Esophagus (tissue), 2 donors: ENCODE data around the gene NUP43. TPM values are rescaled to one million over a fixed set of nuclear protein-coding genes. Genes with fewer than 3 reads are reported as not detected.

ENCODE experiments used
- H3K27ac ChIP-seq, 2 donors: one replicate each; pipeline ENCODE4 v1.5.1; 2013; ENCODE audit warnings: low read depth in 2 of 2, mild to moderate bottlenecking in 2 of 2, inconsistent platforms in 1 of 2, low read length in 1 of 2, moderate library complexity in 1 of 2
- H3K27me3 ChIP-seq, 2 donors: one replicate each; pipeline ENCODE4 v1.6.1; 2013; ENCODE audit warnings: low read length in 2 of 2, control low read depth in 1 of 2, mild to moderate bottlenecking in 1 of 2; ENCODE audit not compliant: insufficient read depth in 2 of 2, control insufficient read depth in 1 of 2
- H3K36me3 ChIP-seq, 2 donors: one replicate each; pipeline ENCODE4 v1.6.1; 2013; ENCODE audit warnings: low read length in 1 of 2; ENCODE audit not compliant: control insufficient read depth in 2 of 2, insufficient read depth in 2 of 2
- H3K4me1 ChIP-seq, 2 donors: one replicate each; pipeline ENCODE4 v1.6.1; 2013; ENCODE audit warnings: low read length in 1 of 2; ENCODE audit not compliant: control insufficient read depth in 2 of 2, insufficient read depth in 2 of 2
- H3K4me3 ChIP-seq, 2 donors: one replicate each; pipeline ENCODE4 v1.5.1; 2013; ENCODE audit warnings: low read length in 2 of 2, mild to moderate bottlenecking in 2 of 2, low read depth in 1 of 2, moderate library complexity in 1 of 2
- H3K9me3 ChIP-seq, 2 donors: one replicate each; pipeline ENCODE4 v1.6.1; 2013; ENCODE audit warnings: mild to moderate bottlenecking in 2 of 2, low read depth in 1 of 2, low read length in 1 of 2, moderate library complexity in 1 of 2; ENCODE audit not compliant: control insufficient read depth in 2 of 2, insufficient read depth in 1 of 2
- WGBS, 2 donors: extraction: QIAGEN DNeasy Blood & Tissue Kit; methylation state at CpG; one replicate each; pipeline ENCODE4 v1.1.7; 2013; 5-methylcytosine and 5-hydroxymethylcytosine counted together
- polyA plus RNA-seq, 2 donors: library from polyadenylated mRNA; stranded (reverse); fragments of 200-250 nt; gene quantifications; one replicate each; pipeline ENCODE4 v1.2.3, GENCODE V29; 2013
- donor health status: healthy with polysubstance abuse.
- donor health status: Bipolar disorder and iron deficiency.

NUP43 gene
- polyA plus RNA-seq, 2 donors: 5.7 to 9.4 TPM

DNA sequence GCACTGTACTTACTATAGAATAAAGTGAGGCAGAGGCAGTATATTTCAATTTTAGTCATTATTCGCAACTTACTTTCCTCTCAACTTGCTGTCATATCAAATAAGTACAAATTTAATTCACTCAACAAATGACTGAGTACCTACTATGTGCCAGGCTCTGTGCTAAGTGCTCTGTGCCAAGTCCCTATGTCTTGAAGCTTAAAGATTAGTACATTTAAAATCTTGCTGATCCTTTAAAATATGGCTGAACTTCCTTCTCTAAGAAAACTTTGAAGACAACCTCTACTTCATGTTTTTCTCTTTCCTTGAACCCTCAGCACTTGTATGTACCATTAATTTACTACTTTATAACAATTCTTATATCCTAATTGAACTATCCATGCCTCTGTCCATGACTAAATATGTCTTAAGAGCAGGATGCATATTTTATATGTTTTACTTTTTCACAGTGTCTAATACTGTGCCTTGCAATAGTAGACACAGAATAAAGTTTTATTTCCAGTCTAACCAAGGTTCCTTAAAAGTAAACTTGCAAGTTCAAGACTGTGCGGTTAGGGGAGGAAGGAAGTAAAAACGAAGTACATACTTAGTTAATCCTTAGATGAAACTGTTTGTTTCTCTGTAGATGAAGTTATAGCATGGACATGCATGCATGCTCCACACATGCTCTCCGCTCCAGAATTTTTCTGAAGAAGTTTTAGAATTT lies 18.4 kb downstream of the NUP43 start:
- no peaks in the 10 kb centered on the region for H3K27me3 ChIP-seq
- WGBS, 2 donors: 79 to 83% methylated on average over 4 of the region's 4 CpGs
- no peak overlapping the region for H3K4me3 ChIP-seq
- peaks cover 2 to 8% of the 10 kb centered on the region in 2 donors for H3K36me3 ChIP-seq
- H3K9me3 ChIP-seq: no peaks in the 10 kb centered on the region
- no peak overlapping the region for H3K27ac ChIP-seq
- H3K4me1 ChIP-seq: no peaks in the 10 kb centered on the region

DNA sequence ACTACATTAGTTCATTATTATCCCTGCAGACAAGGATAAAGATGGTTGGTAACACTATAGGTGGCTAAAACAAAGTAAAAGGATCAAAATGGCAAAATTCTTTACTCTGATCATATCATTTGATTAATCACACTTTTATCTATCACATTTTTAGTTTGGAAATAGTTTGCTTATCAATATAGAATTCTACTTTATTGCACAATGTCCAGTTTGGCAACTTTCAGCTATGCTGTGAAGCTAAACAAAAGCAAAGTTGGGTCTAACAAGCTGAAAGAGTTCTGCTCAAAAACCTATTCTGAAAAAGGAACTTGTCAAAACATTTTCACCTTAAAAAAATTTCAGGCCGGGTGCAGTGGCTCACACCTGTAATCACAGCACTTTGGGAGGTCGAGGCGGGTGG lies 20.5 kb downstream of the NUP43 start:
- no peaks in the 10 kb centered on the region for H3K4me1 ChIP-seq
- peaks cover 0 to 8% of the 10 kb centered on the region in 2 donors for H3K36me3 ChIP-seq
- H3K27ac ChIP-seq: no peak overlapping the region
- WGBS, 2 donors: 89 to 96% methylated on average over 3 of the region's 3 CpGs
- H3K4me3 ChIP-seq: no peak overlapping the region
- H3K27me3 ChIP-seq: no peaks in the 10 kb centered on the region
- no peaks in the 10 kb centered on the region for H3K9me3 ChIP-seq

- Histone ChIP-seq H3K4me1 (no peaks in the 10 kb centered on the region), H3K36me3 (peaks cover 0 to 2% of the 10 kb centered on the region in 2 donors), H3K27ac (no peak overlapping the region), H3K27me3 (no peaks in the 10 kb centered on the region), H3K9me3 (no peaks in the 10 kb centered on the region), H3K4me3 (no peak overlapping the region)
- 57 to 60% methylated on average over 10 of the region's 10 CpGs for WGBS, 2 donors
Measured at GRCh38 chr6:149723771-149724417, 22.4 kb downstream of the NUP43 start.

DNA sequence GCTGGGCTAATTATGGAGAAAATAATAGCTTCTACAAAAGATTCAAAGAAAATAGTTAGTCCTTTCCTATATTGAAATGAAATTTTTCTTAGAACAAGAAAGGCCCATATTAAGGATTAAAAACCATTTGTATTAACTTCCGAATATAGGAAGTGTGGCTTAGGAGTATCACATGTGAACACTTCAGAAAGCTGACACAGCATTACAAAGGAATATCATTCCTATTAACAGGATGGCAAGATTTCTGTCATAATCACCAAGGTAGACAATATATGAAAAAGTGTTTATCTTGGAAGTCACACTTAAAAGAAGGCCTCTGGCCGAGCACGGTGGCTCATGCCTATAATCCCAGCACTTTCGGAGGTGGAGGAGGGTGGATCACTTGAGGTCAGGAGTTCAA lies 23.1 kb downstream of the NUP43 start:
- Histone ChIP-seq H3K27ac (no peak overlapping the region), H3K27me3 (no peaks in the 10 kb centered on the region), H3K4me1 (no peaks in the 10 kb centered on the region), H3K9me3 (no peaks in the 10 kb centered on the region), H3K4me3 (no peak overlapping the region), H3K36me3 (no peaks in the 10 kb centered on the region)
- 81 to 89% methylated on average over 4 of the region's 4 CpGs for WGBS, 2 donors

DNA sequence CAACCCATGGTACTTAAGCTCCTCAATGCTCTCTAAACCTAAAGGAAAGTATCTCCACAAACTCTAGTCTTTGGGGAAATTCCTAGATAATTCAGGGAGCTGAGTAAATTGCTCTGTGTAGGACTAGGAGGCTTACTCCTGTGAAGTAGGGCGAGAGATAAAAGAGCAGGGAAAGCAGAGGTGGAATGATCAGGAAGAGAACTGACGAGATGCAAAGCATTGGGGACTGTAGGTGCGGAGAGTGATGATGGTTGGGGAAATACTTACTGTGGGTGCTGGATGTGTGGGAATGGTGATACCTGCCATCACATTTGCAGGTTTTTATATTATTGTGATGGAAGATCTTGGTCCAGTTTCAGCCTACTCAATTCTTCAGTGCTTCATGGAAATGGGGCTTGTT lies 26.8 kb downstream of the NUP43 start:
- no peaks in the 10 kb centered on the region for H3K9me3 ChIP-seq
- no peak overlapping the region for H3K27ac ChIP-seq
- H3K4me3 ChIP-seq: no peak overlapping the region
- H3K36me3 ChIP-seq: no peaks in the 10 kb centered on the region
- no peaks in the 10 kb centered on the region for H3K4me1 ChIP-seq
- WGBS, 2 donors: 96 to 100% methylated on average over 3 of the region's 3 CpGs
- no peaks in the 10 kb centered on the region for H3K27me3 ChIP-seq

- Histone ChIP-seq H3K4me1 (no peaks in the 10 kb centered on the region), H3K27me3 (no peaks in the 10 kb centered on the region), H3K9me3 (no peaks in the 10 kb centered on the region), H3K36me3 (no peaks in the 10 kb centered on the region), H3K4me3 (peak within 1 kb of the TSS; percentile 67 to 94), H3K27ac (peak within 1 kb of the TSS; percentile 99)
- WGBS, 2 donors: 0% methylated on average over 81 to 82 of the region's 82 CpGs
Measured at GRCh38 chr6:149717588-149718458, 28.5 kb downstream of the NUP43 start, which contains the start of gene LATS1. TSS of gene LATS1 (minus strand) at chr6:149718101. CDS start at chr6:149702126, 15,975 bp downstream.

DNA sequence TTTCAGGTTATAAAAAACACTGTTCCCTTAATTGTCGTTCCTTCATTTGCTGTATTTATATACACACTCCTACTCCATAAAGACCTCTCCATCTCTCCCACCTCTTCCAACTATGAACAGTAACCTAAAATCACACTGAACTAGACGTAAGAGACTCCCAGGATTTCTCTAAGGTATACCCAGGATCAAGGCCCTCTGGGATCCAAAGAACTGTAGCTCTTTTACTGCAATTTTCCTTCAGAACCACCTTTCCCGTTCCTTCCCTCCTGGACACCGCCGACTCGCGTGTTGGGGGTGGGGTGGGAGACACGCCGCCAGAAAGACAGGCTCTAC lies 29.1 kb downstream of the NUP43 start:
- WGBS, 2 donors: 0% methylated on average over 9 of the region's 9 CpGs
- Histone ChIP-seq H3K27ac (peak overlapping the region; percentile 99), H3K36me3 (no peaks in the 10 kb centered on the region), H3K9me3 (no peaks in the 10 kb centered on the region), H3K27me3 (no peaks in the 10 kb centered on the region), H3K4me3 (peak overlapping the region; percentile 67 to 94), H3K4me1 (no peaks in the 10 kb centered on the region)

- Histone ChIP-seq H3K27ac (peak overlapping the region in 1 of 2 donors; percentile 10), H3K4me3 (peak overlapping the region in 1 of 2 donors; percentile 40), H3K36me3 (no peaks in the 10 kb centered on the region), H3K9me3 (no peaks in the 10 kb centered on the region), H3K27me3 (no peaks in the 10 kb centered on the region), H3K4me1 (no peaks in the 10 kb centered on the region)
- 9% methylated on average over 8 of the region's 8 CpGs for WGBS, 2 donors
Measured at GRCh38 chr6:149716181-149716963, 30.0 kb downstream of the NUP43 start.

- Histone ChIP-seq H3K27ac (no peak overlapping the region), H3K4me3 (no peak overlapping the region), H3K4me1 (no peaks in the 10 kb centered on the region), H3K36me3 (no peaks in the 10 kb centered on the region), H3K9me3 (no peaks in the 10 kb centered on the region), H3K27me3 (no peaks in the 10 kb centered on the region)
- WGBS, 2 donors: 94 to 96% methylated on average over 1 of the region's 1 CpG
Measured at GRCh38 chr6:149714442-149714841, 31.9 kb downstream of the NUP43 start.
